GM21723 (cell line): ENCODE results near the gene TXN2.
"Not testable (repeated sequence)": the region's sequence is repeated elsewhere in the genome, so short reads cannot be mapped to it uniquely, and the experiment has no call there.

Experiments used
- ATAC-seq: cut with Tn5 transposase; IDR thresholded peaks from one replicate; pipeline ENCODE4 v1.9.1; 2021; ENCODE audit warnings: mild to moderate bottlenecking, moderate library complexity; ENCODE audit not compliant: unreplicated experiment

The TXN2 gene

DNA sequence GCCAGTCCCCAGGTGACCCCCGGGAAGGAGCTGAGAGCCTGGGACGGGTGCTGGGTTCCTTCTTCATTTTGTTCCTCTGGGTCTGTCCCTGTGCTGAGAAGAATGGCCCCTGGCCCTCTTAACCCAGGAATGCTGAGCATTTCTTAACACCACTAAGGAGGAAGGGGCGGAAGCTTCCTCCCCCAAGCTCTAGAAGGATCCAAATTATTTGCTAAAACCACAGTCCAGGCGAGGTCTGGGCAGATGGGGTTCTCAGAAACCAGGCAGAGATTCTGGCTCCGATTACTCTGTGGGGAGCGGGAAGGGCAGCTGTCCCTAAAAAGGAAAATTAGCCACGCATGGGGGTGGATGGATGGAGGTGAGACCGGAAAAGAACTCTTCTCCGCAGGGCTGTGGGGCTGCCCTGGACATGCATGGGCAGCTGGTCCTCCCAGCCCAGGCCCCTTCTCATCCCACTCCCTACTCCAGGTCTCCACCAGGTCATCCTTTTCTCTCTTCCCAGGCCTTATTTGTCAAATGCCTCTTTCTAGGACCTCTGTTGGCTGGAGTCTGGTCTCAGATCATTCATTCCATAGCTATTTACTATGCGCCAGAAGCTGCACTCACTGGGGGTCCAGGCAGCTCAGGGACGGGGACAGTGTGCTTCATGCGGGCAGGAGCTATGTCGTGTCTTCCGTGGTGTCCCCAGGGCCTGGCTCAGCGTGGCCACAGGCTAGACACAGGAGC, 48.7 kb downstream of the TXN2 start:
- no peak for ATAC-seq

DNA sequence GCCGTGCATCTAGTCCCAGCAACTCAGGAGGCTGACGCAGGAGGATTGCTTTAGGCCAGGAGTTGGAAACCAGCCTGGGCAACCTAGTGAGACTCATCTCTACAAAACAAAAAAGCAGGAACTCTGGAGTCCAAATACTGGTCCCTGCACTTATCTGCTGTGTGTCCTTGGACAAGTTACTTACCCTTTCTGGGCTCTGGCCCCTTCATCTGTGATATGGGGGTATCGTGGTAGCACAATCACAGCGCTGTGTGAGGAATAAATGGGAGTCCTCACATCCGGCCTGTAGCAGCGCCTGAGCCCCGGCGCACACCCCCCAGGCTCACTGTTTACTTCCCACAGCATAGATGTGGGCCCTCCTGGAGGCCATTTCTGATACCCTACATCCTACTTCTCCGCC, 49.5 kb downstream of the TXN2 start:
- ATAC-seq = no peak

GRCh38 chr22:36430863-36431262, 50.6 kb downstream of the TXN2 start:
- ATAC-seq = no peak

GRCh38 chr22:36427952-36428351, 53.5 kb downstream of the TXN2 start:
- ATAC-seq = not testable (repeated sequence)

GRCh38 chr22:36425977-36426523, 55.4 kb downstream of the TXN2 start:
- ATAC-seq = no peak

DNA sequence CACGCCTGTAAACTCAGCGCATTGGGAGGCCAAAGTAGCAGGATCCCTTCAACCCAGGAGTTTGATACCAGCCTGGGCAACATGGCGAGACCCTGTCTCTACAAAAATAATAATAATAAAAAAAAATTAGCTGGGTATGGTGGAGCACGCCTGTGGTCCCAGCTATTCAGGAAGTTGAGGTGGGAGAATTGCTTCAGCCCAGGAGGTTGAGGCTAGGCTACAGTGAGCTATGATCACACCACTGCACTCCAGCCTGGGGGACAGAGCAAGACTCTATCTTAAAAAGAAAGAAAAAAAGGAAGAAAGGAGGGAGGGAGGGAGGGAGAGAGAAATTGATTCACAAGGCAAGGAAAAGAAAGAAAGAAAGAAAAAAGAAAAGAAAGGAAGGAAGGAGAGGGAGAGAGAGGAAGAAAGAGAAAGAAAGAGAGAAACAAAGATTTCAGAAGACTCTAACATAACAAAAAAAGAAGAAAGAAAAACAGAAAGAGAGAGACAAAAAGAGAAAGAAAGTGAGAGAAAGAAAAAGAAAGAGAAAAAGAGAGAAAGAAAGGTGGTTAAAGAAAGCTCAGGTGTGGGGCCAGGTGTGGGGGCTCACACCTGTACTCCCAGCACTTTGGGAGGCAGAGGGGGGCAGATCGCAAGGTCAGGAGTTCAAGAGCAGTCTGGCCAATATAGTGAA, 56.4 kb downstream of the TXN2 start:
- no peak for ATAC-seq

- ATAC-seq = not testable (repeated sequence)
Observed at GRCh38 chr22:36424466-36424865, 57.0 kb downstream of the TXN2 start.

GRCh38 chr22:36423461-36424404, 57.7 kb downstream of the TXN2 start:
- no peak for ATAC-seq

GRCh38 chr22:36422287-36423014, 59.0 kb downstream of the TXN2 start:
- no peak for ATAC-seq

DNA sequence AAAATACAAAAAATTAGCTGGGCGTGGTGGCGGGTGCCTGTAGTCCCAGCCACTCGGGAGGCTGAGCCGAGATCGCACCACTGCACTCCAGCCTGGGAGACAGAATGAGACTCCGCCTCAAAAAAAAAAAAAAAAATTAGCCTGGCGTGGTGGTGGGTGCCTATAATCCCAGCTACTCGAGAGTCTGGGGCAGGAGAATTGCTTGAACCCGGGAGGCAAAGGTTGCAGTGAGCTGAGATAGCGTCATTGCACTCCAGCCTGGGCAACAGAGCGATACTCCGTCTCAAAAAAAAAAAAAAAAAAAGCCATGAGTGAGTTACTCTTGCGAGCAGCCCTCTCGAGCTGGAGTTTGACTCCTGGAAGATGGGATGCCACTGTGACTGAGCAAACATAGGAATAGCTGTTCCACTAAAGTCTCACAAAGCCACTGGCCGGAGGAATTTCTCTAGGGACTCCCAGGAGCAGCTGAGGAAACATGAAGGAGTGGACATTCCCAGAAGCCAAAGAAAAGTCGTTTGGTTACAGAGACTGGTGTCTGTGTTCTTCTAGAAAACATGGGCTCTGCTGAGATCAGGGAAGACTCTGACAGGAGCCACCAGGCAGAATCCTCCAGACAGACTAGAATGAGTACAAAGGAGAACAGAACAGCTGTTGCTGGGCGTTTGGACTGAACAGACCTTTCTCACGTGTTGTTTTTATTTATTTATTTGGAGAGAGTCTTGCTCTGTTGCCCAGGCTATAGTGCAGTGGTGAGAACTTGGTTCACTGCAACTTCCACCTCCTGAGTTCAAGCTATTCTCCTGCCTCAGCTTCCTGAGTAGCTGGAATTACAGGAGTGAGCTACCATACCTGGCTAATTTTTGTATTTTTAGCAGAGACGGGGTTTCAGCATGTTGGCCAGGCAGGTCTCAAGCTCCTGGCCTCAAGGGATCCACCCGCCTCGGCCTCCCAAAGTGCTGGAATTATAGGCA, 61.2 kb downstream of the TXN2 start:
- ATAC-seq = no peak

GRCh38 chr22:36419177-36419911, 62.1 kb downstream of the TXN2 start:
- no peak for ATAC-seq

DNA sequence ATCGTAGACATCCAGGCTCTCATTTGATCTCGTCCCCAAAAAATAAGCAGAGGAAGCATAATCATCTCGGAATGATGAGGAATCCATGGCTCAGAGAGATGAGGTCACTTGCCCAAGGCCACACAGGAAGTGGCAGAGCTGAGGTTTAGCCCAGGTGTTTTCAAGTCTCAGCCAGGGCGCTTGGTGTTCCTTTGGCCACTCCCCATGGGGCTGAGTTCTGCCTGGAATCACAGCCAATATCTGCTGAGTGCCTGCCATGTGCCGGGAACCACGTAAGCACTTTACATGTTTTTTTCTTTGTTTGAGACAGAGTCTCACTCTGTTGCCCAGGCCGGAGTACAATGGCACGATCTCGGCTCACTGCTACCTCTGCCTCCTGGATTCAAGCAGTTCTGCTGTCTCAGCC, 64.2 kb downstream of the TXN2 start:
- ATAC-seq = no peak
